Measurements from ENCODE around the gene SPAG16. TPM values are rescaled to one million over a fixed set of nuclear protein-coding genes. Genes with fewer than 3 reads are reported as not detected.

The SPAG16 gene
- polyA plus RNA-seq, 2 of the 4 experiments (the other 2 are of a cell fraction) = 19.1 to 27.6 TPM

- Histone ChIP-seq H3K4me2 (peak overlapping the region; percentile 5; the same call in 1 of the 3 replicates), H3K4me1 (no peaks in the 10 kb centered on the region), H3K27ac (no peak overlapping the region), H3K9me3 (no peaks in the 10 kb centered on the region), H3K4me3 (no peak overlapping the region)
- POLR2A ChIA-PET = no interaction called here
- CTCF ChIA-PET = no interaction called here
- 64% methylated on average over 1 of the region's 1 CpG for WGBS (ENCODE audit: missing lambda C conversion rate)
- DNase-seq (ENCODE audit: low read depth in 1 of 2, low spot score in 1 of 2) (no peak), ATAC-seq (no peak), FAIRE-seq (no peak)
- TF ChIP-seq HOXA7 (CRISPR knock-in tag; IDR thresholded peaks at IDR 0.05) (no peak), CTCF (IDR thresholded peaks at IDR 0.05) (no peak), RAD21 (conservative IDR thresholded peaks at IDR 0.05 in 1 of 2, IDR thresholded peaks at IDR 0.05 in 1 of 2) (no peak), EHF (CRISPR knock-in tag; IDR thresholded peaks at IDR 0.05) (no peak), KDM1A (IDR thresholded peaks at IDR 0.05; ENCODE audit: low read depth) (no peak), ZNF302 (CRISPR knock-in tag; IDR thresholded peaks at IDR 0.05) (no peak), NFE2L2 (conservative IDR thresholded peaks at IDR 0.05; ENCODE audit: low read length) (no peak), GATA3 (IDR thresholded peaks at IDR 0.05; ENCODE audit: borderline replicate concordance) (no peak), BCL3 (IDR thresholded peaks at IDR 0.05) (no peak), MAZ (IDR thresholded peaks at IDR 0.05; ENCODE audit: borderline replicate concordance, low read depth, low read length) (no peak)
These were observed 481.8 kb downstream of the SPAG16 start for GRCh38 chr2:213766062-213766461.

- DNase-seq (ENCODE audit: low read depth in 1 of 2, low spot score in 1 of 2) = no peak
- ChIA-PET CTCF (no interaction called here), POLR2A (no interaction called here)
- H3K27ac ChIP-seq = no peak overlapping the region
- TF ChIP-seq ESRRA (IDR thresholded peaks at IDR 0.05; ENCODE audit: borderline replicate concordance, low read length) (no peak), CHD2 (IDR thresholded peaks at IDR 0.05; ENCODE audit: low read length, partially characterized antibody) (no peak), CTCF (IDR thresholded peaks at IDR 0.05) (no peak), SREBF2 (IDR thresholded peaks at IDR 0.05) (no peak), POLR2AphosphoS2 (conservative IDR thresholded peaks at IDR 0.05; ENCODE audit: low read length) (no peak), USF2 (IDR thresholded peaks at IDR 0.05) (no peak), TFCP2L1 (CRISPR knock-in tag; IDR thresholded peaks at IDR 0.05) (no peak), MAFK (IDR thresholded peaks at IDR 0.05; ENCODE audit: partially characterized antibody) (no peak), HOXB5 (CRISPR knock-in tag; IDR thresholded peaks at IDR 0.05) (no peak), HDAC2 (IDR thresholded peaks at IDR 0.05) (no peak), GATA3 (IDR thresholded peaks at IDR 0.05; ENCODE audit: borderline replicate concordance) (no peak)
- TF ChIP-seq, protein P1, sequence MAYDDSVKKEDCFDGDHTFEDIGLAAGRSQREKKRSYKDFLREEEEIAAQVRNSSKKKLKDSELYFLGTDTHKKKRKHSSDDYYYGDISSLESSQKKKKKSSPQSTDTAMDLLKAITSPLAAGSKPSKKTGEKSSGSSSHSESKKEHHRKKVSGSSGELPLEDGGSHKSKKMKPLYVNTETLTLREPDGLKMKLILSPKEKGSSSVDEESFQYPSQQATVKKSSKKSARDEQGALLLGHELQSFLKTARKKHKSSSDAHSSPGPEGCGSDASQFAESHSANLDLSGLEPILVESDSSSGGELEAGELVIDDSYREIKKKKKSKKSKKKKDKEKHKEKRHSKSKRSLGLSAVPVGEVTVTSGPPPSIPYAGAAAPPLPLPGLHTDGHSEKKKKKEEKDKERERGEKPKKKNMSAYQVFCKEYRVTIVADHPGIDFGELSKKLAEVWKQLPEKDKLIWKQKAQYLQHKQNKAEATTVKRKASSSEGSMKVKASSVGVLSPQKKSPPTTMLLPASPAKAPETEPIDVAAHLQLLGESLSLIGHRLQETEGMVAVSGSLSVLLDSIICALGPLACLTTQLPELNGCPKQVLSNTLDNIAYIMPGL (CRISPR knock-in tag; IDR thresholded peaks at IDR 0.05; ENCODE audit: borderline replicate concordance) = no peak
- TF ChIP-seq, protein P2, sequence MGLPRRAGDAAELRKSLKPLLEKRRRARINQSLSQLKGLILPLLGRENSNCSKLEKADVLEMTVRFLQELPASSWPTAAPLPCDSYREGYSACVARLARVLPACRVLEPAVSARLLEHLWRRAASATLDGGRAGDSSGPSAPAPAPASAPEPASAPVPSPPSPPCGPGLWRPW (IDR thresholded peaks at IDR 0.05) = no peak
- TF ChIP-seq, protein P3, sequence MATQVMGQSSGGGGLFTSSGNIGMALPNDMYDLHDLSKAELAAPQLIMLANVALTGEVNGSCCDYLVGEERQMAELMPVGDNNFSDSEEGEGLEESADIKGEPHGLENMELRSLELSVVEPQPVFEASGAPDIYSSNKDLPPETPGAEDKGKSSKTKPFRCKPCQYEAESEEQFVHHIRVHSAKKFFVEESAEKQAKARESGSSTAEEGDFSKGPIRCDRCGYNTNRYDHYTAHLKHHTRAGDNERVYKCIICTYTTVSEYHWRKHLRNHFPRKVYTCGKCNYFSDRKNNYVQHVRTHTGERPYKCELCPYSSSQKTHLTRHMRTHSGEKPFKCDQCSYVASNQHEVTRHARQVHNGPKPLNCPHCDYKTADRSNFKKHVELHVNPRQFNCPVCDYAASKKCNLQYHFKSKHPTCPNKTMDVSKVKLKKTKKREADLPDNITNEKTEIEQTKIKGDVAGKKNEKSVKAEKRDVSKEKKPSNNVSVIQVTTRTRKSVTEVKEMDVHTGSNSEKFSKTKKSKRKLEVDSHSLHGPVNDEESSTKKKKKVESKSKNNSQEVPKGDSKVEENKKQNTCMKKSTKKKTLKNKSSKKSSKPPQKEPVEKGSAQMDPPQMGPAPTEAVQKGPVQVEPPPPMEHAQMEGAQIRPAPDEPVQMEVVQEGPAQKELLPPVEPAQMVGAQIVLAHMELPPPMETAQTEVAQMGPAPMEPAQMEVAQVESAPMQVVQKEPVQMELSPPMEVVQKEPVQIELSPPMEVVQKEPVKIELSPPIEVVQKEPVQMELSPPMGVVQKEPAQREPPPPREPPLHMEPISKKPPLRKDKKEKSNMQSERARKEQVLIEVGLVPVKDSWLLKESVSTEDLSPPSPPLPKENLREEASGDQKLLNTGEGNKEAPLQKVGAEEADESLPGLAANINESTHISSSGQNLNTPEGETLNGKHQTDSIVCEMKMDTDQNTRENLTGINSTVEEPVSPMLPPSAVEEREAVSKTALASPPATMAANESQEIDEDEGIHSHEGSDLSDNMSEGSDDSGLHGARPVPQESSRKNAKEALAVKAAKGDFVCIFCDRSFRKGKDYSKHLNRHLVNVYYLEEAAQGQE (IDR thresholded peaks at IDR 0.05) = no peak
- H3K4me3 ChIP-seq = no peak overlapping the region
- H3K4me2 ChIP-seq = peak overlapping the region; percentile 5; the same call in 1 of the 3 replicates
- WGBS (ENCODE audit: missing lambda C conversion rate) = 9% methylated on average over 3 of the region's 3 CpGs
- H3K4me1 ChIP-seq = no peaks in the 10 kb centered on the region
- no peak for FAIRE-seq
- ATAC-seq = no peak
- H3K9me3 ChIP-seq = no peaks in the 10 kb centered on the region
These were observed 482.2 kb downstream of the SPAG16 start for GRCh38 chr2:213766465-213766901.

All from A549 (cell line).